Mesenchymal stem cell (in vitro differentiated cells and primary cell): ENCODE measurements around the gene STK32C.

Experiments used
- DNase-seq: peaks from one replicate; pipeline ENCODE4 v3.0.0-alpha.2; 2013
- H2AFZ ChIP-seq: one replicate; pipeline ENCODE4 v1.6.1; 2013; ENCODE audit warnings: low read depth, mild to moderate bottlenecking, control low read depth, inconsistent platforms, low read length, moderate library complexity
- H2AK5ac ChIP-seq: 2 replicates; pipeline ENCODE4 v1.6.1; 2013; ENCODE audit warnings: low read length, moderate library complexity, mild to moderate bottlenecking, inconsistent platforms; ENCODE audit not compliant: severe bottlenecking
- H2BK120ac ChIP-seq: one replicate; pipeline ENCODE4 v1.6.1; 2013; ENCODE audit warnings: low read depth, mild to moderate bottlenecking, inconsistent platforms, low read length, moderate library complexity
- H2BK12ac ChIP-seq, 2 experiments: one replicate each; pipeline ENCODE4 v1.6.1; 2013; ENCODE audit warnings: inconsistent platforms in 2 of 2, low read length in 2 of 2, mild to moderate bottlenecking in 2 of 2, moderate library complexity in 2 of 2, control low read depth in 1 of 2
- H2BK15ac ChIP-seq: one replicate; pipeline ENCODE4 v1.6.1; 2013; ENCODE audit warnings: mild to moderate bottlenecking, low read depth, inconsistent platforms; ENCODE audit not compliant: poor library complexity, severe bottlenecking
- H2BK5ac ChIP-seq: 2 replicates; pipeline ENCODE4 v1.6.1; 2013; ENCODE audit warnings: low read depth, mild to moderate bottlenecking, low read length, control low read depth, inconsistent platforms; ENCODE audit not compliant: poor library complexity, severe bottlenecking
- H3K14ac ChIP-seq, 2 experiments: one replicate each; pipeline ENCODE4 v1.6.1; 2013; ENCODE audit warnings: inconsistent platforms in 2 of 2, low read length in 2 of 2, control low read depth in 1 of 2, mild to moderate bottlenecking in 1 of 2, moderate library complexity in 1 of 2
- H3K18ac ChIP-seq, 2 experiments: one replicate each; pipeline ENCODE4 v1.6.1; 2013; ENCODE audit warnings: inconsistent platforms in 2 of 2, low read length in 2 of 2, control low read depth in 1 of 2, low read depth in 1 of 2, mild to moderate bottlenecking in 1 of 2
- H3K23ac ChIP-seq, 2 experiments: one replicate each; pipeline ENCODE4 v1.6.1; 2013; ENCODE audit warnings: inconsistent platforms in 2 of 2, low read length in 2 of 2, mild to moderate bottlenecking in 2 of 2, moderate library complexity in 2 of 2, control low read depth in 1 of 2
- H3K27ac ChIP-seq: 2 replicates; pipeline ENCODE4 v1.5.1; 2013; ENCODE audit warnings: mild to moderate bottlenecking, moderate library complexity, low read length, control low read depth, inconsistent platforms; ENCODE audit not compliant: poor library complexity, severe bottlenecking
- H3K27me3 ChIP-seq, 2 experiments: 2 replicates each; pipeline versions ENCODE4 v1.6.1 to v1.7.0; 2013; ENCODE audit warnings: low read length in 2 of 2, mild to moderate bottlenecking in 2 of 2, moderate library complexity in 2 of 2, control low read depth in 1 of 2, inconsistent platforms in 1 of 2; ENCODE audit not compliant: control insufficient read depth in 1 of 2, insufficient read depth in 1 of 2
- H3K36me3 ChIP-seq, 2 experiments: 2 replicates each; pipeline versions ENCODE4 v1.6.1 to v1.7.0; 2013; ENCODE audit warnings: low read length in 2 of 2, control low read depth in 1 of 2, inconsistent platforms in 1 of 2, low read depth in 1 of 2, mild to moderate bottlenecking in 1 of 2; ENCODE audit not compliant: insufficient read depth in 2 of 2, control insufficient read depth in 1 of 2
- H3K4ac ChIP-seq, 2 experiments: one replicate each; pipeline ENCODE4 v1.6.1; 2013; ENCODE audit warnings: inconsistent platforms in 2 of 2, low read length in 2 of 2, mild to moderate bottlenecking in 2 of 2, moderate library complexity in 2 of 2, control low read depth in 1 of 2, low read depth in 1 of 2
- H3K4me1 ChIP-seq: 2 replicates; pipeline ENCODE4 v1.6.1; 2013; ENCODE audit warnings: low read depth, low read length, control low read depth; ENCODE audit not compliant: control insufficient read depth, insufficient read depth
- H3K4me2 ChIP-seq: 2 replicates; pipeline ENCODE4 v1.6.1; 2013; ENCODE audit warnings: low read length, mild to moderate bottlenecking, inconsistent platforms; ENCODE audit not compliant: poor library complexity, severe bottlenecking
- H3K4me3 ChIP-seq, 2 experiments: 2 replicates each; pipeline versions ENCODE4 v1.5.1 to v1.7.0; 2013; ENCODE audit warnings: low read length in 2 of 2, mild to moderate bottlenecking in 2 of 2, control low read depth in 1 of 2, low read depth in 1 of 2; ENCODE audit not compliant: insufficient read depth in 1 of 2
- H3K79me1 ChIP-seq: replicated peaks from 2 replicates; pipeline ENCODE4 v1.6.1; 2013; ENCODE audit warnings: mild to moderate bottlenecking, control low read depth, low read length, inconsistent platforms; ENCODE audit not compliant: poor library complexity, severe bottlenecking
- H3K9ac ChIP-seq: 2 replicates; pipeline ENCODE4 v1.7.0; 2013; ENCODE audit warnings: mild to moderate bottlenecking, low read length, moderate library complexity
- H3K9me3 ChIP-seq: 2 replicates; pipeline ENCODE4 v1.7.0; 2013; ENCODE audit warnings: mild to moderate bottlenecking, low read length; ENCODE audit not compliant: control insufficient read depth
- H4K8ac ChIP-seq: one replicate; pipeline ENCODE4 v1.6.1; 2013; ENCODE audit warnings: inconsistent platforms, mild to moderate bottlenecking, low read length, moderate library complexity
- H4K91ac ChIP-seq: one replicate; pipeline ENCODE4 v1.6.1; 2013; ENCODE audit warnings: mild to moderate bottlenecking, low read length, inconsistent platforms
- WGBS: methylation state at CpG from one replicate; pipeline ENCODE4 v1.1.7; 2013; ENCODE audit warnings: mixed read lengths; 5-methylcytosine and 5-hydroxymethylcytosine counted together

STK32C gene

DNA sequence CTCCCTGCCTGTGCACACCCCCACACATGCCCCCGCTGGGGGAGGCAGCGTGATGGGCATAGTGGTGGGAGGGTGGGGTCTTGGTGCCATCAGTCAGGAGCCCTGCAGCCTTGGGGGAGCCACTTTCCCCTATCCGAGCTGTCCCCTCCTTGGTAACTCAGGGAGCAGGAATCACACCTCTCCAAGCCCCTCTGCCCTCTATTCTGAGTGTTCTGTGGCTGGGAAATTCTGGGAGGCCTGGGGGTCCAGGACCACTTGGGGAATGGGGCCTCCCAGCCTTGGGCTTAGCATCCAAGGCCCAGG, 109.7 kb downstream of the STK32C start:
- DNase-seq, result no peak
- no CpG with 5 or more reads among the region's 3 CpGs for WGBS
- no peak overlapping the region for H2BK12ac ChIP-seq

DNA sequence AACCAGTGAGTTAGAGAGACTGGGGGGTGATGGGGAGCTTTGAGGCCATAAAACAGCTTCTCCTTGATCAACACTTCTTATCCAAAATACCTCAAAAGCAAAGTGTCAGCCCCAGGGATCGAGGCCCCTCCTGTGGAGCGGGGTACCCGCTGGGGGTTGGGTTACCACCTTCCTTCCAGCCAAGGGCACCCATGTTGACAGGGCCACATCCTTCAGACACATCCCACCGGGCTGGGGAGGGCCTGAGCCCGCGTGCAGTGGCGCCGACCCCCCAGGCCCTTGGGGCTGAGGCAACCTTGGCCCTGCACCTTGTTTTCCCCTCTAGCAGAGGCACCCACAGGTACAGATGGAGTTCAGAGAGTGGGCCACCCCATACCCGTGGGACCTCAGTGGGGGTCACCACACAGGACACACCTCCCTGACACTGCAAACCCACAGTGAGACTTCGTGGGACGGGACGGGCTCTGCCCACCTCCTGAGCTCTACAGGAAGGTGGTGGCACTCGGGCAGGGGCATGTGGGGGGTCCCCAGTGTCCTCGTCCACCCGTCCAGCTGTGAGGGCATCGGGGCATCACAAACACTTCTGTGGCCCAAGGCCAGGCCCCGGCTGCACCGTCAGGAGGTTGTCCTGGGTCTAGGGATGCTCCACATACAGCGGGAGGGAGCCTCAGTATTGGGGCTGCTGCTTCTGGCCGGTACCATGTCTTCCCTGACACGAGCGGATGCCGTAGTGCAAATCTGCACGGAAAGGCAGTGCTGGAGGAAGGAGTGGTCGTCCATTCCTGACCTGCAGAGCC, 110.3 kb downstream of the STK32C start:
- no peaks in the 10 kb centered on the region for H3K9me3 ChIP-seq
- no peak overlapping the region for H2AK5ac ChIP-seq
- H2BK12ac ChIP-seq, result no peak overlapping the region
- H3K18ac ChIP-seq, result no peak overlapping the region
- DNase-seq, result no peak
- no peak overlapping the region for H3K14ac ChIP-seq
- no peak overlapping the region for H4K91ac ChIP-seq
- no peak overlapping the region for H3K4me3 ChIP-seq
- no peak overlapping the region for H3K4ac ChIP-seq
- no peaks in the 10 kb centered on the region for H3K79me1 ChIP-seq
- no peak overlapping the region for H2BK120ac ChIP-seq
- no peaks in the 10 kb centered on the region for H3K4me1 ChIP-seq
- no peak overlapping the region for H4K8ac ChIP-seq
- H3K36me3 ChIP-seq, result peaks cover 0 to 17% of the 10 kb centered on the region in 2 experiments
- H2BK5ac ChIP-seq, result no peak overlapping the region
- WGBS, result 91% methylated on average over 24 of the region's 25 CpGs
- no peak overlapping the region for H2AFZ ChIP-seq
- H3K27ac ChIP-seq, result no peak overlapping the region
- no peak overlapping the region for H2BK15ac ChIP-seq
- peaks cover 0 to 4% of the 10 kb centered on the region in 2 experiments for H3K27me3 ChIP-seq
- H3K9ac ChIP-seq, result no peak overlapping the region
- H3K4me2 ChIP-seq, result no peak overlapping the region
- H3K23ac ChIP-seq, result no peak overlapping the region

More for the DNA sequence above, 109.7 kb downstream of the STK32C start:
- no peak overlapping the region for H3K4me3 ChIP-seq
- no peaks in the 10 kb centered on the region for H3K79me1 ChIP-seq
- no peak overlapping the region for H3K18ac ChIP-seq
- no peak overlapping the region for H2BK15ac ChIP-seq
- H3K27ac ChIP-seq, result no peak overlapping the region
- no peak overlapping the region for H2BK5ac ChIP-seq
- H4K91ac ChIP-seq, result no peak overlapping the region
- H3K23ac ChIP-seq, result no peak overlapping the region
- no peak overlapping the region for H3K14ac ChIP-seq
- H3K4ac ChIP-seq, result no peak overlapping the region
- no peak overlapping the region for H4K8ac ChIP-seq
- no peaks in the 10 kb centered on the region for H3K4me1 ChIP-seq
- H3K9me3 ChIP-seq, result no peaks in the 10 kb centered on the region
- H3K4me2 ChIP-seq, result no peak overlapping the region
- H3K36me3 ChIP-seq, result peaks cover 0 to 15% of the 10 kb centered on the region in 2 experiments
- no peak overlapping the region for H2BK120ac ChIP-seq
- peaks cover 0 to 4% of the 10 kb centered on the region in 2 experiments for H3K27me3 ChIP-seq
- H2AK5ac ChIP-seq, result no peak overlapping the region
- H2AFZ ChIP-seq, result no peak overlapping the region
- no peak overlapping the region for H3K9ac ChIP-seq

DNA sequence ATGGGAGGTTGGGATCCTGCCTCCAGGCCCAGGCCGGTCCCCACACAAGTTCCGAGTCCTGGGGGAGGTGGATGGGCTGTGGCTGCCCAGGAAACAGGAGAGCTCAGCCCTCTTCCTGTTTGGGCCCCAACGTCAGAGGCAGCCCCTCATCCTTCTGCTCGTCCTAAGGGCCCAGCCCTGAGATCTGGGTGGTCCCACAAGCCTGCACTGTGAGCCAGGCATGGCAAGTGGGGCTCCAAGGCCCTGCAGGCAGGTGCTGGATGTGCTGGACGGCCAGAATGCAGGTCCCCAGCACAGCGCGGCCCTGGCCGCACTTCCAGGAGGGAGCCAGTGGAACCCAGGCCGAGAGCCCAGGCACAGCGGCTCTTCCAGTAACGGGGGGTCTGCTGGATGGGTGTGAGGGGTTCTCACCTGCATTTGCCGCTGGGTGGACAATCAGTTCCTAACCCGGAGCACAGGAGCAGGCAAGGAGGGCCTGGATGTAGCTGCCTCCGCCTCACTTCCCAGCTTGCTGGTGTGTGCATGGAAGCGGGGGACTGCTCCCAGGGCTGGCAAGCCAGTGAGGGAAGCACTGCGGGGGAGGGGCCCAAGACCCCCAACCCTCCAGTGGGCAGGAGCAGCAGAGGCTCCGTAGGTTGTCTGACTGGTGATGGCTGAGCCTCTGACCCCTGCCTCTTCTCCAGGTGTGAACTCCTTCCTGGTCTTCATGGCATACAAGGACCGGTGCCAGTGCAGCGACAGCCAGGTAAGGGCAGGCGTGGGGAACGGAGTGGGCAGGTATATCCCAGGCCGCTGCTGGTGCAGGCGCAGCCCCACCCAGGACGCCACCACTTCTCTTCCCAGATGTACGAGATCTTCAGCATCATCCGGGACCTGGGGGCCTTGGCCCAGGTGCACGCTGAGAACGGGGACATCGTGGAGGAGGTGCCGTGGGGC, 111.3 kb downstream of the STK32C start:
- Histone ChIP-seq H2AK5ac (no peak overlapping the region), H3K4me1 (no peaks in the 10 kb centered on the region), H2BK120ac (no peak overlapping the region), H3K27me3 (peaks cover 0 to 4% of the 10 kb centered on the region in 2 experiments), H3K9me3 (no peaks in the 10 kb centered on the region), H3K4me2 (no peak overlapping the region), H3K9ac (no peak overlapping the region), H4K91ac (no peak overlapping the region), H2AFZ (no peak overlapping the region), H3K23ac (no peak overlapping the region), H2BK5ac (no peak overlapping the region), H3K4me3 (no peak overlapping the region), H3K18ac (no peak overlapping the region), H3K4ac (no peak overlapping the region), H2BK12ac (no peak overlapping the region), H2BK15ac (no peak overlapping the region), H3K36me3 (peaks cover 0 to 18% of the 10 kb centered on the region in 2 experiments), H4K8ac (no peak overlapping the region), H3K14ac (no peak overlapping the region), H3K79me1 (no peaks in the 10 kb centered on the region), H3K27ac (no peak overlapping the region)
- DNase-seq, result no peak
- 89% methylated on average over 30 of the region's 30 CpGs for WGBS
